H1 (cell line): ENCODE measurements around the gene LMTK2. TPM values are rescaled to one million over a fixed set of nuclear protein-coding genes. Genes with fewer than 3 reads are reported as not detected.

ENCODE experiments used
- KDM4A ChIP-seq: IDR thresholded peaks from one replicate; pipeline ENCODE4 v1.7.1; 2012; ENCODE audit warnings: low read depth, mild to moderate bottlenecking, moderate library complexity, low read length, inconsistent platforms; ENCODE audit not compliant: severe bottlenecking
- POU5F1 ChIP-seq: IDR thresholded peaks from 2 replicates; pipeline ENCODE4 v1.6.1; 2011; ENCODE audit warnings: low read depth, mild to moderate bottlenecking, low read length, moderate library complexity
- TAF1 ChIP-seq: IDR thresholded peaks from 2 replicates; pipeline ENCODE4 v1.6.1; 2011; ENCODE audit warnings: mild to moderate bottlenecking, low read depth, low read length
- polyA plus RNA-seq, 7 experiments: library from polyadenylated mRNA; depleted of rRNA in 3 of 7; stranded (reverse) in 5 of 7; unstranded in 2 of 7; fragments of >200 nt in 5 of 7; fragments of 200-250 nt in 2 of 7; gene quantifications; 1 replicate in 5 of 7; 2 replicates in 1 of 7; 4 replicates in 1 of 7; pipeline versions ENCODE4 v1.2.1 to v1.2.3, GENCODE V29; 2011 to 2013; ENCODE audit warnings: missing spikeins in 2 of 7, mixed read lengths in 2 of 7
- total RNA-seq: library from RNA; stranded (reverse); fragmentation: NEBNext Ultra II Directional; extraction: Animal tissue kit (Norgen Biotek cat#: 25700); gene quantifications from 2 replicates; pipeline ENCODE4 v1.2.1, GENCODE V29; 2021

Gene LMTK2
- total and polyA plus RNA-seq, 2 of the 8 experiments (the other 6 are each of a cell fraction or from before 2014, with no cell fraction given), result 9.7 to 30.7 TPM

DNA sequence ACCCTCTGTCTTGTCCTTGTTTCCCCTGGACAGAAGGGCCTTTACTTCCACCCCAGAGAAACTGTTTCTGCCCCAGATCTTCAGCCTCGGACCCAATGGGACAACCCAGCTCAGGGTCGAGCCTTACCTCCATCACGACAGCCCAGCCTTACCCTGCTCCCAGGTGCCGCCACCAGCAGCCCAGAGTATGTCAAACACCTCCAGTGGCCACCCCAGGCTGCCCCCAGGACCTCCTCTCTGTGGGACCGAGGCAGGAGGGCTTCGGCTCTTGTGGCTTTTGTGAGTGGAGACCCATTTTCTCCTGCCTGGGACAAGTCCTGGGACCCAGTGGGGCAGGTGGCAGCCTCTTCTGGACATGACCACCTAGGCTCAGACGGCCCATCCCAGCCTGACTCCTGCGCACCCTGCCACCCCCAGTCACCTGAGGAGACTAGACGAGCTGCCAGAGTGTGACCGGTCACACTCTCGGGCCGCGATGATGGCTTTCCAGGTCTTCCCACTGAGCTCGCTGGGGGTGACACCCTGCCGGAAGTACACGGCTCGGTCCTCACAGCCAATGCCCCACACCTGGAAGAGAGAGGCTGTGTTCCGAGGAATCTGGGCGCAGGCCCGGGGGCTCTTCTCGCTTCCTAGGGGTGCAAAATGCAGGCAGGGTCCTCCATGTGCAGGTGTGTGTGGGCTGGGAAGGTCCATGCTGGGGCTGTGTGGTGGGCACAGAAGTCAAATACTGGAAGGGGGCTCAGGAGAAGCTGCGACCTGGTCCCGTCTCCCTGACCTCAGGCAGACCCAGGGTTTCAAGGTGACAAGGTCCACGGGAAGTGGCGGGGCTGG is 129.9 kb downstream of the LMTK2 start (continued):
- no peak for TF ChIP-seq POU5F1
- no peak for TF ChIP-seq KDM4A
- TF ChIP-seq TAF1, result no peak
